ENCODE measurements around the gene ZNF835.

DNA sequence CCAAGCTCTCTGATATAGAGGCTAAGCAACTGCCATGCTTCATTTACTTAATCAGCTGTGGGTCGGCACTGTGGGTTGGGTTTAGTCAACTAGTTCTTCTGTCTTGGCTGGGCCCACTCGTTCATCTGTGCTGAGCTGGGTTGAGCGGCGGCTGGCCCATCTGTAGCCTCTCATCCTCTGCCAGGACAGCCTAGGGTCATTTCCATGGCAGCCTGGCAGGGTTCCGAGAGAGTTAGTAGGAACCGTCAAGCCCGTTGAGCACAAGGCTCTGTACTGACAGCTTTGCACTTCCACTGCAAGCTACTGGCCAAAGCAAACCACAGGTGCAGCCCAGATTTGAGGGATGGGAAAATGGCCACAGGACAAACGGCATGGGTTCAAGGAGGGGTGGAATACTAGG, 6.6 kb upstream of the ZNF835 start:
- TF ChIP-seq TAF1 (IDR thresholded peaks at IDR 0.05; ENCODE audit: borderline replicate concordance, low read depth, low read length), result no peak
- no peak for TF ChIP-seq PKNOX1 (IDR thresholded peaks at IDR 0.05)
- TF ChIP-seq CTCF (IDR thresholded peaks at IDR 0.05 in 2 of 3, conservative IDR thresholded peaks at IDR 0.05 in 1 of 3; ENCODE audit: control insufficient read depth in 2 of 3, extremely low read depth in 1 of 3, insufficient read depth in 1 of 3, low read depth in 3 of 3, low read length in 3 of 3), result no peak
- no peak for TF ChIP-seq REST (IDR thresholded peaks at IDR 0.05; ENCODE audit: low read depth, low read length)
- TF ChIP-seq HDAC2 (IDR thresholded peaks at IDR 0.05), result no peak
- no peak for TF ChIP-seq EZH2 (IDR thresholded peaks at IDR 0.05; ENCODE audit: borderline replicate concordance, control insufficient read depth, low read depth, low read length)

Data from GM12878 (cell line).